Stimulated activated CD4-positive, alpha-beta T cell treated with anti-CD3 and anti-CD28 coated beads, Interleukin-15, amount 100 ng/mL, for 24 hours (primary cell): Measurements from ENCODE around the gene SBK2.

ENCODE experiments used
- DNase-seq: peaks from one replicate; pipeline ENCODE4 v3.0.0-alpha.2; 2020

Gene SBK2

GRCh38 chr19:55484593-55485438, 52.1 kb downstream of the SBK2 start, which contains the start of gene NAT14:
Gene NAT14 (plus strand): TSS chr19:55485188. CDS start chr19:55485709, 521 bp downstream.
- DNase-seq, result peak; percentile 76

- DNase-seq, result no peak
These were observed 53.0 kb downstream of the SBK2 start for GRCh38 chr19:55483706-55484592.

GRCh38 chr19:55482967-55483705, 53.8 kb downstream of the SBK2 start:
- DNase-seq, result no peak

GRCh38 chr19:55482156-55482961, 54.6 kb downstream of the SBK2 start:
- DNase-seq, result no peak

- DNase-seq, result no peak
These were observed 55.2 kb downstream of the SBK2 start for GRCh38 chr19:55481794-55482155.

- no peak for DNase-seq
These were observed 55.7 kb downstream of the SBK2 start for GRCh38 chr19:55481148-55481793.

GRCh38 chr19:55479451-55480230, 57.3 kb downstream of the SBK2 start:
- no peak for DNase-seq

GRCh38 chr19:55479045-55479444, 57.9 kb downstream of the SBK2 start:
- DNase-seq, result no peak
